ENCODE measurements around the gene ETV6.

GRCh38 chr12:11752403-11753149 lies 103.1 kb downstream of the ETV6 start:
- TF ChIP-seq POLR2AphosphoS5 (IDR thresholded peaks at IDR 0.05; ENCODE audit: low read depth, low read length) (no peak), POLR2A (IDR thresholded peaks at IDR 0.05; ENCODE audit: low read depth, low read length) (no peak)

Measured in GM12892 (cell line).